NCI-H82 treated with DMSO at 0.1 percent for 48 hours (cell line): Measurements from ENCODE around the gene TEKT5.

Experiments used
- DNase-seq: peaks from one replicate; lab custom pipeline; 2025; ENCODE audit not compliant: unreplicated experiment; lab: John Stamatoyannopoulos, UW

TEKT5 gene

GRCh38 chr16:10612649-10613179, 82.0 kb downstream of the TEKT5 start:
- no peak for DNase-seq

DNA sequence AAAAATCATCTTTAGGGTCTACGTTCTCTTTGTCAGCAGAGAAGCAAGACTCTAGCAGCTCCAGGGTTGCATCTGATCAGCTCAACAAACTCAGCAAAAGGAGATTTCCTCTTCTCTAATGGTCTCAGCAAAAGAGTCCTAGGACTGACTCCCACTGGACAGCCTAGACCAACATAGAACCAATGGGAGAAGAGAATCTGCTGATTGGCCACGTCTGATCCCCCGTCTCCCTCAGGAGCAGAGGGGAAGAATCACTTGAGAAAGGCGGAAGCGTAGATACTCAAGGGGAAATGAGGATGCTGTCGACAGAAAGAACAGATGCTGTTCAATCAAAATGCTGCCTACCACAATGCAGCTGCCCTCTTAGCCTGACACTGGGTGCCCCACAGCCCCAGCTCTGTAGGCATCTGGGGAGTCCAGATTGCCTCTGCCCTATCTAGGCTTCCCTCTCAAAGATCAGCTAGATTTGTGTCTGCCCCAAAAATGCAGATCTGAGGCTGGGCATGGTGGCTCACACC, 82.8 kb downstream of the TEKT5 start:
- DNase-seq, result peak; percentile 49

DNA sequence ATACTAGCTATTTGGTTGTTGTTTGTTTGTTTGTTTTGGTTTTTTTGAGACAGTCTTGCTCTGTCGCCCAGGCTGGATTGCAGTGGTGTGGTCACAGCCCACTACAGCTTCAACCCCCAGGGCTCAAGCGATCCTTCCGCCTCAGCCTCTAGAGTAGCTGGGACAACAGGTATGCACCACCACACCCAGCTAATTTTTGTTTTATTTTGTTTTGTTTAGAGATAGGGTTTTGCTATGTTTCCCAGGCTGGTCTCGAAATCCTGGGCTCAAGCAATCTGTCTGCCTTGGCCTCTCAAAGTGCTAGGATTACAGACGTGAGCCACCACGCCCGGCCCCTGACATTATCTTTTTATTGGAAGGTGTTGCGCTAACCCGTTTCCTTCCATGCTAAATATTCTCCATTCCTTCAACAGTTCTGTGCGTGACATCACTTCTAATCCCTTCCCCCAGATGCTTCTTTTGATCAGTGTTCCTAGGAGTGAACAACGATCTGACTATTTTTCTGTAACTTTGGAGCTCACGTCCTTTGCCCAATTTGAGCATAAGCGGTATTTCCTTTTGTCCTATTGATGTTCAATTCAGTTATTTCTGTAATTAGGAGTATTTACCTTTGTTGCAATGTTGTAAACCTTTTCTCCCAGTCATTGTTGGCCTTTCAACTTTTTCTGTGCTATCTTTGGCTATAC, 84.1 kb downstream of the TEKT5 start:
- no peak for DNase-seq

DNA sequence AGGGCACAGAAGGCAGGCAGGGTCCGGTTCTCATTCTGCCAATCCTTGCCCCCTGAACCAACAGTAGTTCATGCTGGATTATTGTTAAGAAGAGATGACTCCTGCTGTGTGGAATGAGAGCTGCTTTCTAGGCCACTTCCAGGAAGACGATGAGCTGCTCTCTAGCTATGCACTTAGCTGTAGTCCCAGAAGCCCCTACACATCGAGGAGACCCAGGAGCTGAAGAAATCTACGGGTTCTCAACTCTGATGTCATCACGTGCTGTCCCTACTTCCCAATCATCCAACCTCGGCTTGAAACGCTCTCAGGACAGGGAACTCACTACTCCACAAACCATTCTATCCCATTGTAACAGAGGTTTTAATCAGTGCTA, 85.3 kb downstream of the TEKT5 start:
- no peak for DNase-seq

DNA sequence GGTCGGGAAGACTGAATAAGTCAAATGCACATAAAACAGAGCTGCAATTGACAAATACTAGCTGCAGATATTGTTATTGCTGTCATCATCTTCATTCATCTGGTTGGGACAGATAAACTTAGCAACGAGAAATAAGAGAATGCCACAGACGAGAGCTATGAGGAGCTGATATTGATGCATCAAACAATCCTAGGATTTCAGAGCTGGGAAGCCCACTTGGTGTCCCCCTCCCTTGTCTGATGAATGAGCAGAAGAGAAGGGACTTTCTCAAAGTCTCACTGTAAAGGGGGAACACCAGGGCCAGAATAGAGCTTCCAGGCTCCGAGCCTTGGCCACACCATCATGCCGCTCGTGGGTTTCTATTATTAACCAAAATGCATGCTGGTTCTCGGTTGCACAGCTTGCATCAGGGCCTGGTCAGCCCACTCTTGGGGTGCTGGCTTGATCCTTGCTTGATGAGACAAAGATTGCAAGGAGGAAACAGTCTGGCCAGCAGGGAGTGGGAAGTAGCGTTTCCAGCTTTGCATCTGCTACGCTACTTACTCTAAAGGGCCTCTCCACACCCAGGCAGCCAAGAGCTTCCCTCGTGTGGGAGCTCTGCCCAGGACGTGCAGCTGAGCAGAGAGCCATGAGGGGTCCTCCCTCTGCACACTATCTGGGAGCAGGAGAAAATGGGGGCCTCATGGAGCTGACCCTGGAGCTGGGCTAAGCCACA, 85.9 kb downstream of the TEKT5 start:
- DNase-seq, result no peak

DNA sequence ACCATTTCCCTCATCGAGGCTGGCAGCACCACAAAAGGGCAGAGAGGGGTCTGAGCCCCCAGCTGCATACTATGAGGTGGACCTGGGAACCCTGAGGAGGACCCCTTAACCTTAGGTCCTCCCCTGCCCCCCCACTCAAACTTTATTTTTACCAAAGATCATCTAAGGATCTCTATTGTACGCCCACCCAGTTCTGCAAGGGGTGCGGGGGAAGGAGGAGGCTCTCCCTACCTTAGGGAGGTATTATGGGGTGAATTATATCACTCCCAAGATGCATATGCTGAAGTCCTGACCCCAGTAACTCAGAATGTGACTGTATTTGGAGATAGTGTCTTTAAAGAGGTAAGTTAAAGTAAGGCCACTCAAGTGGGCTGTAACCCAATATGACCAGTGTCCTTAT, 87.6 kb downstream of the TEKT5 start:
- DNase-seq, result no peak

GRCh38 chr16:10606607-10607006, 88.1 kb downstream of the TEKT5 start:
- DNase-seq, result no peak

- no peak for DNase-seq
Observed at GRCh38 chr16:10605636-10606035, 89.1 kb downstream of the TEKT5 start.

GRCh38 chr16:10601444-10602408, 93.0 kb downstream of the TEKT5 start:
- no peak for DNase-seq

DNA sequence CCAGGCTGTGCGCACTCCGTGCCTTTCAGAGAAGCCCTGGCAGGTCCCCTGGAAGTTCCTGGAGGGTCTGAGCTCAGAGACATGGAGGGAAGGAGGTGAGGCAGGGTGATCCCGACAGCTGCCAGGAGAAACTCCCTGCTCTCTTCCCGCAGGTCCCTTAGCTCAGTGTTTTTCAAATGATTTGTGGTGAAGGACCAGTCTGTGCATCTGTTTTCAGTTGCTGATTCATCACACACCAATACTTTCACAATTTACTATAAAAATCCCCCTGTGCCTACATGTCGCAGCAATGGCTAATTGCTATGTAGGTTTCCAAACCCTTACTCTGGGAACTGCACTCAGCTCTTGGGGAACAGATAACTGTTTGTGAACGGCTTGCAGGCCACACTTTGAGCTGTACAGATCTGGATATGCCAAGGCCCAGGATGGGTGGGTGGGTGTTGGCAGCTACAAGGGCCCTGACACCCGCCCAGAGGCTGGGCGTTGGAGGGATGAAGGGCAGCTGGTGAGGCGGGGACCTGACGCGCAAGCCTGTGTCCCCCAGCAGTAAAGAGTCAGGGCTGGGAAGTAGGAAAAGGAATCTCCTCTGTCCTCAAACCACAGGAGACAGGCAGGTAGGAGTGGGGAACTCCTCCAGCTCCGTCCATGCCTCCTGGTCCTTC, 93.8 kb downstream of the TEKT5 start:
- no peak for DNase-seq

DNA sequence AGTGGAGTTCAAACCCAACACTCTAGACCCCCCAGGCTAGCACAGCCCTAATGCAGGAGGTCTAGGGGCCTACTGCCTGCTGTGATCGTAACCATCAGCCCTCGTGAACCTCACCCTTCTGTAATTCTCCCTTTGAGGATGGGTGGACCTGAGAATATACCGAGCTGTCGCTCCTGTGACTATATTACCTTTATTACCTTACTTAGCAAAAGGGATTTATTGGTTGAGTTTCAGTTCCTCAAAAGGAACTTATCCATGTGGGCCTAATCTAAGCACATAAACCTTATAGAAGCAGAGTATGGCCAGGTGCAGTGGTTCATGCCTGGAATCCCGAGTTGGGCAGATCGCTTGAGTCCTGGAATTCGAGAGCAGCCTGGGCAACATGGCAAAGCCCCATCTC, 95.1 kb downstream of the TEKT5 start:
- DNase-seq, result no peak

- DNase-seq, result no peak
Observed at GRCh38 chr16:10598157-10598556, 96.6 kb downstream of the TEKT5 start.

GRCh38 chr16:10597187-10597601, 97.5 kb downstream of the TEKT5 start:
- DNase-seq, result no peak

DNA sequence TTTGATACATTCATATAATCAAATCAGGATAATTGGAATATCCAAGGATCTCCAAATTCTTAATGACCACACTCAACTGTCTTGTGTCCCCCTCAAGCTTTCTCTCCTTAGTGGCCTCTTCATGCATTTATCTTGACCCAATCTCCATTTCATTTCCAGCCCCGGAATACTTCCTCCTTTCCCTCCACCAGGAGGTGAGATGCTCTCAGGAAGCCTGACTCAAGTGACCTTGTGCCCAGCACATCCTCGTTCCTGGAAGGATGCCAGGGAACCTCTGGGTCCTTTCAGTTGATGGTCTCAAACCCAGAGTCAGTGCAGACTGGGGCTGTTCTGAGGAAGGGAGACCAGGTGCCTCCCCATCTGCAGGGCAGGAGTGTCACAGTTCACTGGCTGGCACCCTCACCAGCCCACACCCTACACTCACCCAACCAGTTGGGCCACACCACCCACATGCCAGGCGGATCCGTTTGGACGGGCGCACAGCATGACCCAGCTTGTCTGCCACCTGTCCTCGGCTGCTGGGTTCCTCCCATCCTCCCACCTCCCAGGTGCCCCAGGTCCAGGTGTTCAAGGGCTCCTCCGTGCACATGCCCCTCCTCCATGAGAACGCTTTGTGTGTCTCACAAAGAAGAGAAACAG, 100.3 kb downstream of the TEKT5 start:
- no peak for DNase-seq

GRCh38 chr16:10592611-10593010, 102.1 kb downstream of the TEKT5 start:
- DNase-seq, result no peak

- DNase-seq, result no peak
Observed at GRCh38 chr16:10590342-10590741, 104.4 kb downstream of the TEKT5 start.

- DNase-seq, result no peak
Observed at GRCh38 chr16:10589109-10589508, 105.6 kb downstream of the TEKT5 start.

- DNase-seq, result no peak
Observed at GRCh38 chr16:10587622-10588021, 107.1 kb downstream of the TEKT5 start.

DNA sequence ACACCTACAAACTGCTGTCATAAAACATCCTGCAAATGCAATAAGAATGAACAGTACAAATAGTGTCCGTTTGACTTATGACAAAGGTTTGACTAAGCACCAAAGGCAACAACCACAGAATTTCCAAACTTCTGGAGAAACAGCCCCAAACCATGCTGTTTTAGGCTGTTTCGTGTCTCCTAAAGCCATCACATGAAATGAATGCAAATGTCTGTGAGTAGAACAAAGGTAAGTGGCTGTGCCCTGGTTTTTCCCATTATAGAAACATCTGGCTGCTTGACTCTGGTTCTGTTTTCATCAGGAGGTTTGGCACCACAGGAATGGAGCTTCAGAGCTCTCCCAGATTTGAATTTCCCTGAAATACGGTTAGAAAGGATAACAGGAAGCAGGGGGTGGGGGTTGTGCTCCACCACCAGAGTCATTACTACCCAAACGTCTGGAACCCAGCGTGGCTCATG, 109.7 kb downstream of the TEKT5 start:
- DNase-seq, result no peak

- no peak for DNase-seq
Observed at GRCh38 chr16:10583269-10583668, 111.5 kb downstream of the TEKT5 start.
